NK-92 treated with Interleukin-12 subunit alpha and Interleukin-12 subunit beta, amount 100 ng/mL, for 24 hours (cell line): ENCODE data around the gene INCA1.
A peak's percentile ranks its signal among the peaks of the same experiment; 100 is the strongest.

Experiments used
- DNase-seq: peaks from one replicate; lab custom pipeline; 2025; lab: John Stamatoyannopoulos, UW

The INCA1 gene

GRCh38 chr17:5011928-5012327, 14.6 kb upstream of the INCA1 start:
- no peak for DNase-seq

- no peak for DNase-seq
Observed at GRCh38 chr17:5003214-5003867, 6.0 kb upstream of the INCA1 start.

GRCh38 chr17:5002121-5002788, 4.9 kb upstream of the INCA1 start:
- DNase-seq: no peak

GRCh38 chr17:5000237-5000639, 2.9 kb upstream of the INCA1 start:
- DNase-seq: no peak

- no peak for DNase-seq
Observed at GRCh38 chr17:4999430-5000093, 2.2 kb upstream of the INCA1 start.

GRCh38 chr17:4998732-4999429, 1.6 kb upstream of the INCA1 start:
- no peak for DNase-seq

GRCh38 chr17:4998027-4998731, 857 bp upstream of the INCA1 start:
- DNase-seq: no peak

- DNase-seq: no peak
Observed at GRCh38 chr17:4994081-4994595, 3.2 kb downstream of the INCA1 start.

GRCh38 chr17:4987767-4988567, 9.4 kb downstream of the INCA1 start:
- no peak for DNase-seq

GRCh38 chr17:4986951-4987766, 10.2 kb downstream of the INCA1 start, which contains the start of gene CAMTA2:
TSS of gene CAMTA2 (minus strand) at chr17:4987675. CDS start at chr17:4986222, 1,453 bp downstream.
- DNase-seq: peak; percentile 72

GRCh38 chr17:4986403-4986802, 10.9 kb downstream of the INCA1 start:
- no peak for DNase-seq

GRCh38 chr17:4982305-4982704, 15.0 kb downstream of the INCA1 start:
- DNase-seq: no peak

GRCh38 chr17:4980644-4981216, 16.6 kb downstream of the INCA1 start:
- no peak for DNase-seq

GRCh38 chr17:4978726-4979125, 18.6 kb downstream of the INCA1 start:
- no peak for DNase-seq

- no peak for DNase-seq
Observed at GRCh38 chr17:4974115-4974670, 23.1 kb downstream of the INCA1 start.

- no peak for DNase-seq
Observed at GRCh38 chr17:4973256-4974114, 23.8 kb downstream of the INCA1 start.

GRCh38 chr17:4972752-4973151, 24.6 kb downstream of the INCA1 start:
- DNase-seq: no peak

GRCh38 chr17:4972322-4972721, 25.0 kb downstream of the INCA1 start:
- no peak for DNase-seq
